ENCODE measurements around the gene FAM76B. TPM values are rescaled to one million over a fixed set of nuclear protein-coding genes. Genes with fewer than 3 reads are reported as not detected.

FAM76B gene
- total and polyA plus RNA-seq, 2 of the 13 experiments (the other 11 are each of a cell fraction or from before 2014, with no cell fraction given): 20.2 to 24.2 TPM

DNA sequence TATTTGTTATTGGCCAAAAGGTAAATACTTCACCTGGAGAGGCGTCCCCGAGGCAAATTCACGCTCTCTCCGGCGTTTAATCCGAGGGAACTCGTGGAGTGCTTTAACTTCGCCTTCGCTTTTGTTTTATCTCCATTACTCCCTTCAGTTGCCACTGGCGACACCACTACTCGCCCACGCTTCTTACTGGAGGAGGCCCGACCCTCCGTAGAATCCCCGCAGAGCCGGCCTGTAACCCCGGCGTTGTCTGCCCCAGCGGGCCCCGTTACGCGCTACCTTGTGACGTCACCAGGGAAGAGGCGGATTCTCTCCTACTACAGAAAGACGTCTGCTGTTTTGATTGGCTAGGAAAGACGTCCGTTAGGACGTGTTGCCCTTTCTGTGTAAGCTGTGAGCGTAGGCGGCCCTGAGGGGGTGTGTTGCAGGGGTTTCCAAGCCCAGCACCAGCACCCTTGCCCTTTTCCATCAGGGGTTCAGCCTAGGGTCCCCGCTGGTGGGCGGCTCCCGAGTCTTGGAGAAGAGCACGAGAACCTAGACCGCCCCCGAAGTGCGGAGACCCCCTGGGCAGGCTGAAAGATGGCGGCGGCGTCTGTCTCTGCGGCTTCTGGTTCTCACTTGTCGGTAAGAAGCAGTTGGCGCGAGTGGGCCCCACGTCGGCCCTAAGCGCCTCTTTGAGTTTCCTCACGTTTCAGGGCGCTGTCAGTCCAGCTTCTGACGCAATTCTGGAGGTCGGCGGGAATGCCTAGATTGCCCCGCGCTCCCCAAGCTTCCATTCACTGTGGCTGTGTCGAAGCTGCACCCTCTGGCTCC, 746 bp upstream of the FAM76B start, which contains the start of gene CEP57 (continued):
- TF ChIP-seq PAWR (CRISPR knock-in tag; IDR thresholded peaks at IDR 0.05; ENCODE audit: borderline replicate concordance) (no peak), ZNF737 (CRISPR knock-in tag; IDR thresholded peaks at IDR 0.05; ENCODE audit: borderline replicate concordance) (no peak), ZNF720 (CRISPR knock-in tag; IDR thresholded peaks at IDR 0.05) (no peak), ZNF20 (CRISPR knock-in tag; IDR thresholded peaks at IDR 0.05) (0 out of 2 replicates have a peak, but pooled peaks have one; percentile 52), ZNF343 (CRISPR knock-in tag; IDR thresholded peaks at IDR 0.05) (peak; percentile 9; the same call in 1 of the 2 replicates), ZNF510 (CRISPR knock-in tag; IDR thresholded peaks at IDR 0.05; ENCODE audit: low read depth) (no peak), ZNF557 (CRISPR knock-in tag; IDR thresholded peaks at IDR 0.05) (no peak), MED8 (CRISPR knock-in tag; IDR thresholded peaks at IDR 0.05; ENCODE audit: insufficient replicate concordance) (peak; percentile 4), ZNF160 (CRISPR knock-in tag; IDR thresholded peaks at IDR 0.05) (no peak), ZSCAN25 (CRISPR knock-in tag; IDR thresholded peaks at IDR 0.05) (no peak), ZC3H4 (CRISPR knock-in tag; IDR thresholded peaks at IDR 0.05; ENCODE audit: borderline replicate concordance) (0 out of 2 replicates have a peak, but pooled peaks have one; percentile 9), RARA (CRISPR knock-in tag; IDR thresholded peaks at IDR 0.05) (0 out of 2 replicates have a peak, but pooled peaks have one; percentile 8), ZNF546 (CRISPR knock-in tag; conservative IDR thresholded peaks at IDR 0.05) (no peak), CCDC6 (CRISPR knock-in tag; IDR thresholded peaks at IDR 0.05) (no peak), SRSF1 (optimal IDR thresholded peaks at IDR 0.05; ENCODE audit: low read depth, low read length) (peak; percentile 81)
- TF ChIP-seq, protein P1, sequence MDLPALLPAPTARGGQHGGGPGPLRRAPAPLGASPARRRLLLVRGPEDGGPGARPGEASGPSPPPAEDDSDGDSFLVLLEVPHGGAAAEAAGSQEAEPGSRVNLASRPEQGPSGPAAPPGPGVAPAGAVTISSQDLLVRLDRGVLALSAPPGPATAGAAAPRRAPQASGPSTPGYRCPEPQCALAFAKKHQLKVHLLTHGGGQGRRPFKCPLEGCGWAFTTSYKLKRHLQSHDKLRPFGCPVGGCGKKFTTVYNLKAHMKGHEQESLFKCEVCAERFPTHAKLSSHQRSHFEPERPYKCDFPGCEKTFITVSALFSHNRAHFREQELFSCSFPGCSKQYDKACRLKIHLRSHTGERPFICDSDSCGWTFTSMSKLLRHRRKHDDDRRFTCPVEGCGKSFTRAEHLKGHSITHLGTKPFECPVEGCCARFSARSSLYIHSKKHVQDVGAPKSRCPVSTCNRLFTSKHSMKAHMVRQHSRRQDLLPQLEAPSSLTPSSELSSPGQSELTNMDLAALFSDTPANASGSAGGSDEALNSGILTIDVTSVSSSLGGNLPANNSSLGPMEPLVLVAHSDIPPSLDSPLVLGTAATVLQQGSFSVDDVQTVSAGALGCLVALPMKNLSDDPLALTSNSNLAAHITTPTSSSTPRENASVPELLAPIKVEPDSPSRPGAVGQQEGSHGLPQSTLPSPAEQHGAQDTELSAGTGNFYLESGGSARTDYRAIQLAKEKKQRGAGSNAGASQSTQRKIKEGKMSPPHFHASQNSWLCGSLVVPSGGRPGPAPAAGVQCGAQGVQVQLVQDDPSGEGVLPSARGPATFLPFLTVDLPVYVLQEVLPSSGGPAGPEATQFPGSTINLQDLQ (CRISPR knock-in tag; IDR thresholded peaks at IDR 0.05): no peak
- TF ChIP-seq, protein P2, sequence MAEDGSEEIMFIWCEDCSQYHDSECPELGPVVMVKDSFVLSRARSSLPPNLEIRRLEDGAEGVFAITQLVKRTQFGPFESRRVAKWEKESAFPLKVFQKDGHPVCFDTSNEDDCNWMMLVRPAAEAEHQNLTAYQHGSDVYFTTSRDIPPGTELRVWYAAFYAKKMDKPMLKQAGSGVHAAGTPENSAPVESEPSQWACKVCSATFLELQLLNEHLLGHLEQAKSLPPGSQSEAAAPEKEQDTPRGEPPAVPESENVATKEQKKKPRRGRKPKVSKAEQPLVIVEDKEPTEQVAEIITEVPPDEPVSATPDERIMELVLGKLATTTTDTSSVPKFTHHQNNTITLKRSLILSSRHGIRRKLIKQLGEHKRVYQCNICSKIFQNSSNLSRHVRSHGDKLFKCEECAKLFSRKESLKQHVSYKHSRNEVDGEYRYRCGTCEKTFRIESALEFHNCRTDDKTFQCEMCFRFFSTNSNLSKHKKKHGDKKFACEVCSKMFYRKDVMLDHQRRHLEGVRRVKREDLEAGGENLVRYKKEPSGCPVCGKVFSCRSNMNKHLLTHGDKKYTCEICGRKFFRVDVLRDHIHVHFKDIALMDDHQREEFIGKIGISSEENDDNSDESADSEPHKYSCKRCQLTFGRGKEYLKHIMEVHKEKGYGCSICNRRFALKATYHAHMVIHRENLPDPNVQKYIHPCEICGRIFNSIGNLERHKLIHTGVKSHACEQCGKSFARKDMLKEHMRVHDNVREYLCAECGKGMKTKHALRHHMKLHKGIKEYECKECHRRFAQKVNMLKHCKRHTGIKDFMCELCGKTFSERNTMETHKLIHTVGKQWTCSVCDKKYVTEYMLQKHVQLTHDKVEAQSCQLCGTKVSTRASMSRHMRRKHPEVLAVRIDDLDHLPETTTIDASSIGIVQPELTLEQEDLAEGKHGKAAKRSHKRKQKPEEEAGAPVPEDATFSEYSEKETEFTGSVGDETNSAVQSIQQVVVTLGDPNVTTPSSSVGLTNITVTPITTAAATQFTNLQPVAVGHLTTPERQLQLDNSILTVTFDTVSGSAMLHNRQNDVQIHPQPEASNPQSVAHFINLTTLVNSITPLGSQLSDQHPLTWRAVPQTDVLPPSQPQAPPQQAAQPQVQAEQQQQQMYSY (CRISPR knock-in tag; IDR thresholded peaks at IDR 0.05): peak; percentile 58; the same call in 1 of the 2 replicates
- TF ChIP-seq, protein P3, sequence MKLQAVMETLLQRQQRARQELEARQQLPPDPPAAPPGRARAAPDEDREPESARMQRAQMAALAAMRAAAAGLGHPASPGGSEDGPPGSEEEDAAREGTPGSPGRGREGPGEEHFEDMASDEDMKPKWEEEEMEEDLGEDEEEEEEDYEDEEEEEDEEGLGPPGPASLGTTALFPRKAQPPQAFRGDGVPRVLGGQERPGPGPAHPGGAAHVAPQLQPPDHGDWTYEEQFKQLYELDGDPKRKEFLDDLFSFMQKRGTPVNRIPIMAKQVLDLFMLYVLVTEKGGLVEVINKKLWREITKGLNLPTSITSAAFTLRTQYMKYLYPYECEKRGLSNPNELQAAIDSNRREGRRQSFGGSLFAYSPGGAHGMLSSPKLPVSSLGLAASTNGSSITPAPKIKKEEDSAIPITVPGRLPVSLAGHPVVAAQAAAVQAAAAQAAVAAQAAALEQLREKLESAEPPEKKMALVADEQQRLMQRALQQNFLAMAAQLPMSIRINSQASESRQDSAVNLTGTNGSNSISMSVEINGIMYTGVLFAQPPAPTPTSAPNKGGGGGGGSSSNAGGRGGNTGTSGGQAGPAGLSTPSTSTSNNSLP (IDR thresholded peaks at IDR 0.05; ENCODE audit: low read depth, low read length): no peak
- TF ChIP-seq, protein P4, sequence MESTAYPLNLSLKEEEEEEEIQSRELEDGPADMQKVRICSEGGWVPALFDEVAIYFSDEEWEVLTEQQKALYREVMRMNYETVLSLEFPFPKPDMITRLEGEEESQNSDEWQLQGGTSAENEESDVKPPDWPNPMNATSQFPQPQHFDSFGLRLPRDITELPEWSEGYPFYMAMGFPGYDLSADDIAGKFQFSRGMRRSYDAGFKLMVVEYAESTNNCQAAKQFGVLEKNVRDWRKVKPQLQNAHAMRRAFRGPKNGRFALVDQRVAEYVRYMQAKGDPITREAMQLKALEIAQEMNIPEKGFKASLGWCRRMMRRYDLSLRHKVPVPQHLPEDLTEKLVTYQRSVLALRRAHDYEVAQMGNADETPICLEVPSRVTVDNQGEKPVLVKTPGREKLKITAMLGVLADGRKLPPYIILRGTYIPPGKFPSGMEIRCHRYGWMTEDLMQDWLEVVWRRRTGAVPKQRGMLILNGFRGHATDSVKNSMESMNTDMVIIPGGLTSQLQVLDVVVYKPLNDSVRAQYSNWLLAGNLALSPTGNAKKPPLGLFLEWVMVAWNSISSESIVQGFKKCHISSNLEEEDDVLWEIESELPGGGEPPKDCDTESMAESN (CRISPR knock-in tag; conservative IDR thresholded peaks at IDR 0.05): 0 out of 2 replicates have a peak, but pooled peaks have one; percentile 37
